Gastroesophageal sphincter (tissue), 4 donors: Measurements from ENCODE around the gene SF3A2. TPM values are rescaled to one million over a fixed set of nuclear protein-coding genes. Genes with fewer than 3 reads are reported as not detected.
"Not testable (repeated sequence)": the region's sequence is repeated elsewhere in the genome, so short reads cannot be mapped to it uniquely, and the experiment has no call there.

Experiments used
- ATAC-seq: fragments of 150-250 bp; one replicate; pipeline ENCODE4 v1.9.1; 2016; ENCODE audit warnings: mild to moderate bottlenecking, moderate library complexity
- H3K27ac ChIP-seq, 4 donors: fragments of 200-600 bp; sonication (generic) in 3 of 4; 1 replicate in 3 of 4; 2 replicates in 1 of 4; pipeline ENCODE4 v1.5.1; 2016 to 2019
- H3K27me3 ChIP-seq: fragments of 200-600 bp; sonication (generic); one replicate; pipeline ENCODE4 v1.5.1; 2019
- H3K36me3 ChIP-seq, 2 donors: fragments of 200-600 bp; sonication (generic); one replicate each; pipeline ENCODE4 v1.5.1; 2019; ENCODE audit warnings: control low read depth in 1 of 2
- H3K4me1 ChIP-seq, 3 donors: fragments of 200-600 bp; sonication (generic); 1 replicate in 2 of 3; 2 replicates in 1 of 3; pipeline ENCODE4 v1.5.1; 2016 to 2019; ENCODE audit warnings: control low read depth in 2 of 3
- H3K4me3 ChIP-seq, 2 donors: fragments of 200-600 bp; sonication (generic); one replicate each; pipeline ENCODE4 v1.5.1; 2019; ENCODE audit warnings: mild to moderate bottlenecking in 1 of 2, moderate library complexity in 1 of 2
- H3K9me3 ChIP-seq, 3 donors: fragments of 200-600 bp; sonication (generic); one replicate each; pipeline ENCODE4 v1.5.1; 2017 to 2019; ENCODE audit warnings: control low read depth in 2 of 3
- EP300 ChIP-seq: sonication (generic); formaldehyde crosslinking; IDR thresholded peaks from one replicate; pipeline ENCODE4 v1.6.1; 2017; ENCODE audit warnings: antibody characterized with exemption, mild to moderate bottlenecking
- POLR2A ChIP-seq, 2 donors: fragments of 450-650 bp; IDR thresholded peaks; one replicate each; pipeline ENCODE4 v1.6.1; 2017; ENCODE audit warnings: antibody characterized with exemption in 2 of 2, mild to moderate bottlenecking in 2 of 2, moderate library complexity in 1 of 2
- POLR2AphosphoS5 ChIP-seq: sonication (generic); formaldehyde crosslinking; IDR thresholded peaks from one replicate; pipeline ENCODE4 v1.6.1; 2017; ENCODE audit warnings: antibody characterized with exemption
- WGBS, 2 donors: methylation state at CpG; one replicate each; pipeline ENCODE4 v1.1.5; 2018; ENCODE audit warnings: low coverage in 1 of 2; 5-methylcytosine and 5-hydroxymethylcytosine counted together
- total RNA-seq, 4 donors: library from RNA; depleted of rRNA; stranded (reverse); fragments of >200 nt; gene quantifications; one replicate each; pipeline ENCODE4 v1.1.0, GENCODE V29; 2016
- TF ChIP-seq, protein P1 (sequence below), 4 experiments: fragments of 200-600 bp in 2 of 4; fragments of 450-650 bp in 2 of 4; sonication (generic) in 1 of 4; IDR thresholded peaks; one replicate each; pipeline ENCODE4 v1.5.1; 2017 to 2019; ENCODE audit warnings: antibody characterized with exemption in 4 of 4, mild to moderate bottlenecking in 2 of 4, moderate library complexity in 2 of 4

The SF3A2 gene
- total RNA-seq, 4 donors from 2014 or later: 27.5 to 40.3 (median 37.4) TPM

GRCh38 chr19:2276429-2276986, 39.9 kb downstream of the SF3A2 start:
- TF ChIP-seq, protein P1, sequence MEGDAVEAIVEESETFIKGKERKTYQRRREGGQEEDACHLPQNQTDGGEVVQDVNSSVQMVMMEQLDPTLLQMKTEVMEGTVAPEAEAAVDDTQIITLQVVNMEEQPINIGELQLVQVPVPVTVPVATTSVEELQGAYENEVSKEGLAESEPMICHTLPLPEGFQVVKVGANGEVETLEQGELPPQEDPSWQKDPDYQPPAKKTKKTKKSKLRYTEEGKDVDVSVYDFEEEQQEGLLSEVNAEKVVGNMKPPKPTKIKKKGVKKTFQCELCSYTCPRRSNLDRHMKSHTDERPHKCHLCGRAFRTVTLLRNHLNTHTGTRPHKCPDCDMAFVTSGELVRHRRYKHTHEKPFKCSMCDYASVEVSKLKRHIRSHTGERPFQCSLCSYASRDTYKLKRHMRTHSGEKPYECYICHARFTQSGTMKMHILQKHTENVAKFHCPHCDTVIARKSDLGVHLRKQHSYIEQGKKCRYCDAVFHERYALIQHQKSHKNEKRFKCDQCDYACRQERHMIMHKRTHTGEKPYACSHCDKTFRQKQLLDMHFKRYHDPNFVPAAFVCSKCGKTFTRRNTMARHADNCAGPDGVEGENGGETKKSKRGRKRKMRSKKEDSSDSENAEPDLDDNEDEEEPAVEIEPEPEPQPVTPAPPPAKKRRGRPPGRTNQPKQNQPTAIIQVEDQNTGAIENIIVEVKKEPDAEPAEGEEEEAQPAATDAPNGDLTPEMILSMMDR (IDR thresholded peaks at IDR 0.05): no peak
- TF ChIP-seq EP300: no peak
- TF ChIP-seq POLR2AphosphoS5: no peak
- no peak for TF ChIP-seq POLR2A (IDR thresholded peaks at IDR 0.05)
- peaks cover 0 to 63% (median 38%) of the 10 kb centered on the region in 3 donors for H3K4me1 ChIP-seq
- H3K9me3 ChIP-seq: no peaks in the 10 kb centered on the region
- H3K27ac ChIP-seq: peak overlapping the region in 2 of 4 donors; percentile 60 to 94
- ATAC-seq: no peak
- H3K4me3 ChIP-seq: peak overlapping the region in 1 of 2 donors; percentile 24
- 87 to 93% methylated on average over 3 to 17 of the region's 28 CpGs for WGBS, 2 donors
- H3K27me3 ChIP-seq: no peaks in the 10 kb centered on the region
- peaks cover 0 to 44% of the 10 kb centered on the region in 2 donors for H3K36me3 ChIP-seq

DNA sequence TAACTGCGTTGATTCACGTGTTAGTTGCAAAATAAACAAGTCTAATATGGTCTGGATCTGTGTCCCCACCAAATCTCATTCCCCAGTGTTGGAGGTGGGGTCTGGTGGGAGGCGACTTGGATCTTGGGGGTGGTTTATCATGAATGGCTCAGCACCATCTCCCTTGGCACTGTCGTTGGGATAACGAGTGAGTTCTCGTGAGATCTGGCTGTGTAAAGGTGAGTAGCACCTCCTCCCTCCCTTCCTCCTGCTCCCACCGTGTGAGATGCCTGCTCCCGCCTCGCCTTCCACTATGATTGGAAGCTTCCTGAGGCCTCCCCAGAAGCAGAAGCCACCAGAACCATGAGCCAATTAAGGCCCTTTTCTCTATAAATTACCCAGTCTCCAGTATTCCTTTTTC, 40.5 kb downstream of the SF3A2 start:
- Histone ChIP-seq H3K4me3 (no peak overlapping the region), H3K36me3 (peaks cover 0 to 38% of the 10 kb centered on the region in 2 donors), H3K27ac (no peak overlapping the region), H3K9me3 (no peaks in the 10 kb centered on the region), H3K27me3 (no peaks in the 10 kb centered on the region), H3K4me1 (peaks cover 0 to 63% (median 33%) of the 10 kb centered on the region in 3 donors)
- no peak for ATAC-seq
- TF ChIP-seq POLR2A (IDR thresholded peaks at IDR 0.05): no peak
- no peak for TF ChIP-seq POLR2AphosphoS5
- TF ChIP-seq, protein P1 (IDR thresholded peaks at IDR 0.05): no peak
- WGBS, 2 donors: 76 to 100% methylated on average over 2 to 9 of the region's 9 CpGs

GRCh38 chr19:2278459-2279158, 42.0 kb downstream of the SF3A2 start:
- no peak for ATAC-seq
- no peak overlapping the region for H3K27ac ChIP-seq
- H3K27me3 ChIP-seq: no peaks in the 10 kb centered on the region
- H3K36me3 ChIP-seq: peaks cover 0 to 24% of the 10 kb centered on the region in 2 donors
- peaks cover 0 to 57% (median 20%) of the 10 kb centered on the region in 3 donors for H3K4me1 ChIP-seq
- no peak overlapping the region for H3K4me3 ChIP-seq
- TF ChIP-seq EP300: no peak
- TF ChIP-seq POLR2AphosphoS5: no peak
- no peak for TF ChIP-seq POLR2A (IDR thresholded peaks at IDR 0.05)
- TF ChIP-seq, protein P1 (IDR thresholded peaks at IDR 0.05): no peak
- H3K9me3 ChIP-seq: no peaks in the 10 kb centered on the region
- 76% methylated on average over 4 to 5 of the region's 33 CpGs for WGBS, 2 donors

DNA sequence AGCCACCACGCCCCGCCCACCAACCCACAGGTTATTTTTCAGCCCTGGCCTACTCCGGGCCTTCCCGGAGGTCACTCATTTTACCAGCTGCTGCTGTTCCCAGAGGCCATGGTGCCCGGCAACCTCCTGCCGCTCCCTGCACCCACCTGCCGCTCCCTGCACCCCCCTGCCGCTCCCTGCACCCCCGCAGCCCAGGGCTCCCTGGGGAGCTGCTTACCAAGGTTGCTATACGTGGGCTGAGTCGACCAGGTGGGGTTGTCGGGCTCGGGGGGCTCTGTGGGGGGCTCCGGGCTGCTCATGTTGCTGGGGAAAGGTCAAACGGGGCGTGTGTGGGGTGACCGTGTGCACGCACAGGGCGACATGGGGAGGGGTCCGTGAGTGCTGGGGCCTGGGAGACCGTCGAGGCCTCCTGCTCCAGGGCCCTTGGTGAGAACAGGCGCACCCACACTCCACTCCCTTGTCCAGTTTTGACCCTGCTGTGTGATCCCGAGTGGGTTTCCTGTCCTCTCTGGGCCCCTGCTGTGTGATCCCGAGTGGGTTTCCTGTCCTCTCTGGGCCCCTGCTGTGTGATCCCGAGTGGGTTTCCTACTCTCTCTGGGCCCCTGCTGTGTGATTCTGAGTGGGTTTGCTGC, 44.1 kb downstream of the SF3A2 start:
- 100% methylated on average over 1 of the region's 26 CpGs; no CpG with 5 or more reads in 1 of the 2 donors for whole genome bisulfite sequencing, 2 donors
- no peak for ATAC-seq
- Histone ChIP-seq H3K36me3 (peaks cover 0 to 18% of the 10 kb centered on the region in 2 donors), H3K9me3 (no peaks in the 10 kb centered on the region), H3K4me3 (no peak overlapping the region), H3K27me3 (no peaks in the 10 kb centered on the region), H3K27ac (no peak overlapping the region), H3K4me1 (peaks cover 0 to 36% (median 6%) of the 10 kb centered on the region in 3 donors)
- TF ChIP-seq POLR2A (IDR thresholded peaks at IDR 0.05) (no peak), EP300 (no peak), POLR2AphosphoS5 (no peak)
- TF ChIP-seq, protein P1 (IDR thresholded peaks at IDR 0.05): no peak

GRCh38 chr19:2281265-2282061, 44.8 kb downstream of the SF3A2 start:
- WGBS, 2 donors: 0 to 20% methylated on average over 1 to 4 of the region's 16 CpGs
- H3K27ac ChIP-seq: peak overlapping the region in 2 of 4 donors; percentile 49 to 66
- not testable (repeated sequence) for H3K27me3 ChIP-seq, H3K9me3 ChIP-seq, ATAC-seq
- peaks cover 0 to 11% of the 10 kb centered on the region in 2 donors for H3K36me3 ChIP-seq
- H3K4me1 ChIP-seq: peaks cover 0 to 29% (median 0%) of the 10 kb centered on the region in 3 donors
- H3K4me3 ChIP-seq: peak overlapping the region in 1 of 2 donors; percentile 46
